Endothelial cell (in vitro differentiated cells): ENCODE data around the gene NACC1. TPM values are rescaled to one million over a fixed set of nuclear protein-coding genes. Genes with fewer than 3 reads are reported as not detected.

Experiments used
- DNase-seq: peaks from one replicate; pipeline ENCODE4 v3.0.0; 2021; ENCODE audit warnings: low spot score
- H3K27ac Mint-ChIP-seq: one replicate; pipeline ENCODE4 v1.8.0; 2021; ENCODE audit warnings: mixed read lengths, inconsistent platforms; ENCODE audit not compliant: unreplicated experiment
- H3K27me3 Mint-ChIP-seq: one replicate; pipeline ENCODE4 v1.8.0; 2021; ENCODE audit warnings: mild to moderate bottlenecking, moderate library complexity, mixed read lengths, inconsistent platforms; ENCODE audit not compliant: unreplicated experiment
- H3K36me3 Mint-ChIP-seq: one replicate; pipeline ENCODE4 v1.8.0; 2021; ENCODE audit warnings: mild to moderate bottlenecking, low read depth, mixed read lengths, inconsistent platforms; ENCODE audit not compliant: unreplicated experiment
- H3K4me1 Mint-ChIP-seq: one replicate; pipeline ENCODE4 v1.8.0; 2021; ENCODE audit warnings: mild to moderate bottlenecking, mixed read lengths, inconsistent platforms; ENCODE audit not compliant: unreplicated experiment
- H3K4me3 Mint-ChIP-seq: one replicate; pipeline ENCODE4 v1.8.0; 2021; ENCODE audit warnings: mild to moderate bottlenecking, mixed read lengths, inconsistent platforms; ENCODE audit not compliant: unreplicated experiment
- H3K9me3 Mint-ChIP-seq: one replicate; pipeline ENCODE4 v1.8.0; 2021; ENCODE audit warnings: mixed read lengths, inconsistent platforms; ENCODE audit not compliant: unreplicated experiment
- CTCF ChIP-seq: fragments of 200-600 bp; sonication (generic); IDR thresholded peaks from one replicate; pipeline ENCODE4 v1.5.0; 2021; ENCODE audit warnings: antibody characterized with exemption; ENCODE audit not compliant: unreplicated experiment
- total RNA-seq: library from RNA; stranded (reverse); fragmentation: NEBNext Ultra II Directional; extraction: Animal tissue kit (Norgen Biotek cat#: 25700); gene quantifications from one replicate; pipeline ENCODE4 v1.2.1, GENCODE V29; 2021; ENCODE audit not compliant: unreplicated experiment

Gene NACC1
- total RNA-seq, 1 donor from 2014 or later = 112 TPM

- H3K4me1 Mint-ChIP-seq = peaks cover 40% of the 10 kb centered on the region
- H3K36me3 Mint-ChIP-seq = peaks cover 11% of the 10 kb centered on the region
- peak overlapping the region; percentile 95 for H3K4me3 Mint-ChIP-seq
- no peak overlapping the region for H3K27ac Mint-ChIP-seq
- H3K9me3 Mint-ChIP-seq = no peaks in the 10 kb centered on the region
- DNase-seq = no peak
- TF ChIP-seq CTCF = no peak
- peaks cover 10% of the 10 kb centered on the region for H3K27me3 Mint-ChIP-seq
These were observed 2.0 kb downstream of the NACC1 start for GRCh38 chr19:13120031-13120430.

DNA sequence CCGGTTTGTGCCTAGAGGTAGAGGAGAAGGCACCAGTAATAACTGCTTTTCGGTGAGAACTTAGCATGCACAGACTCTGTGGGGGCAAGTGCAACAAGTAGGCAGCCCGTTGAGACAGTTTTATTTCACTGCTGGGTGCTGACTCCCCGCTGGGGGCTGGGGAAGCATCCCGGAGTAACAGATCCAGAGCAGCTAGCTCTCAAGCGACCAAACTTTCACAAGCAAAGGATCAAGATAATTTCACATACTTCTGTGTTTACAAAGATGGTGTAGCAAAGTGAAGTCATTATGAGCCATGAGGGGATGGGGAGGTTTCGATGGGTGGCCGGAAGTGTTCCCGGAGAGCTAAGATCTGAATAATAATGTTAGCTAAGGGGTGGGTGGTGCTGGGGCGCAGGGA, 2.8 kb downstream of the NACC1 start:
- peaks cover 11% of the 10 kb centered on the region for H3K36me3 Mint-ChIP-seq
- peak overlapping the region; percentile 57 for H3K27ac Mint-ChIP-seq
- no peaks in the 10 kb centered on the region for H3K9me3 Mint-ChIP-seq
- no peak for TF ChIP-seq CTCF
- peak overlapping the region; percentile 69 for H3K4me3 Mint-ChIP-seq
- H3K4me1 Mint-ChIP-seq = peaks cover 34% of the 10 kb centered on the region
- H3K27me3 Mint-ChIP-seq = peaks cover 10% of the 10 kb centered on the region
- DNase-seq = no peak

- peaks cover 28% of the 10 kb centered on the region for H3K4me1 Mint-ChIP-seq
- no peak for TF ChIP-seq CTCF
- no peak overlapping the region for H3K27ac Mint-ChIP-seq
- H3K36me3 Mint-ChIP-seq = peaks cover 8% of the 10 kb centered on the region
- peaks cover 7% of the 10 kb centered on the region for H3K27me3 Mint-ChIP-seq
- H3K4me3 Mint-ChIP-seq = no peak overlapping the region
- H3K9me3 Mint-ChIP-seq = no peaks in the 10 kb centered on the region
- no peak for DNase-seq
These were observed 3.6 kb downstream of the NACC1 start for GRCh38 chr19:13121551-13122274.

GRCh38 chr19:13122275-13122878, 4.3 kb downstream of the NACC1 start:
- TF ChIP-seq CTCF = no peak
- peaks cover 7% of the 10 kb centered on the region for H3K27me3 Mint-ChIP-seq
- H3K4me3 Mint-ChIP-seq = no peak overlapping the region
- H3K27ac Mint-ChIP-seq = peak overlapping the region; percentile 6
- peaks cover 4% of the 10 kb centered on the region for H3K36me3 Mint-ChIP-seq
- no peaks in the 10 kb centered on the region for H3K9me3 Mint-ChIP-seq
- no peak for DNase-seq
- H3K4me1 Mint-ChIP-seq = peaks cover 24% of the 10 kb centered on the region
